Keratinocyte (primary cell): Measurements from ENCODE around the gene ZSCAN5A.
"Not testable (repeated sequence)": the region's sequence is repeated elsewhere in the genome, so short reads cannot be mapped to it uniquely, and the experiment has no call there.

ENCODE experiments used
- CTCF ChIP-seq, 3 experiments: IDR thresholded peaks in 1 of 3; conservative IDR thresholded peaks in 1 of 3; optimal IDR thresholded peaks in 1 of 3; 2 replicates in 2 of 3; 3 replicates in 1 of 3; pipeline versions ENCODE3 to v1.5.1; 2011; ENCODE audit warnings: low read length in 3 of 3, mild to moderate bottlenecking in 3 of 3, moderate library complexity in 2 of 3, control low read depth in 1 of 3, inconsistent platforms in 1 of 3; ENCODE audit not compliant: insufficient read depth in 2 of 3; ENCODE audit errors: extremely low read depth in 1 of 3
- EZH2 ChIP-seq: IDR thresholded peaks from one replicate; pipeline ENCODE4 v1.6.1; 2012; ENCODE audit warnings: inconsistent platforms, mild to moderate bottlenecking, low read length, moderate library complexity

GRCh38 chr19:56207581-56207980, 107.1 kb downstream of the ZSCAN5A start:
- not testable (repeated sequence) for TF ChIP-seq CTCF (optimal IDR thresholded peaks at IDR 0.05 in 1 of 3, IDR thresholded peaks at IDR 0.05 in 1 of 3, conservative IDR thresholded peaks at IDR 0.05 in 1 of 3; ENCODE audit: extremely low read depth in 1 of 3, insufficient read depth in 2 of 3, low read length in 3 of 3); EZH2
